K562 (cell line): ENCODE measurements around the gene TBC1D16. TPM values are rescaled to one million over a fixed set of nuclear protein-coding genes. Genes with fewer than 3 reads are reported as not detected.

Experiments used
- GABPB2 ChIP-seq: fragments of 250-450 bp; sonication (Bioruptor Pico); conservative IDR thresholded peaks from 2 replicates; pipeline ENCODE4 v1.5.1; 2021; ENCODE audit warnings: mild to moderate bottlenecking
- GTF2E2 ChIP-seq: fragments of 200-800 bp; sonication (Bioruptor generic); IDR thresholded peaks from 2 replicates; pipeline ENCODE4 v1.6.1; 2016; ENCODE audit warnings: missing genetic modification characterization, missing compliant biosample characterization
- SNIP1 ChIP-seq: fragments of 450-650 bp; IDR thresholded peaks from 2 replicates; pipeline ENCODE4 v1.7.1; 2017; ENCODE audit warnings: low read depth, mild to moderate bottlenecking
- TCF15 ChIP-seq: fragments of 250-450 bp; sonication (Bioruptor Pico); IDR thresholded peaks from 2 replicates; pipeline ENCODE4 v1.8.0; 2022; ENCODE audit warnings: moderate library complexity, mild to moderate bottlenecking, inconsistent platforms
- polyA plus RNA-seq, 8 experiments: library from polyadenylated mRNA; depleted of rRNA in 4 of 8; stranded (reverse) in 5 of 8; unstranded in 3 of 8; fragments of >200 nt; fragmentation: Nextera tagmentation in 2 of 8; fragmentation: Illumina TruSeq in 1 of 8; extraction: Ambion mirVana in 2 of 8; extraction: Trizol in 1 of 8; gene quantifications; 2 replicates each; pipeline versions ENCODE4 v1.2.1 to v1.2.3, GENCODE V29; 2011 to 2014; ENCODE audit warnings: inconsistent platforms in 1 of 8, missing spikeins in 1 of 8
- total RNA-seq, 7 experiments: library from RNA; depleted of rRNA in 6 of 7; stranded (reverse); fragments of >200 nt in 6 of 7; fragmentation: Illumina TruSeq in 2 of 7; extraction: Trizol in 2 of 7; gene quantifications; 2 replicates each; pipeline versions ENCODE4 v1.2.1 to v1.2.3, GENCODE V29; 2011 to 2021; ENCODE audit warnings: low replicate concordance in 1 of 7

Gene TBC1D16
- total and polyA plus RNA-seq, 9 of the 15 experiments (the other 6 are each of a cell fraction or from before 2014, with no cell fraction given) = 0.01 to 0.20 (median 0.03) TPM; not detected in 1

GRCh38 chr17:79883202-79883601 is 152.5 kb downstream of the TBC1D16 start (continued):
- TF ChIP-seq TCF15 (no peak), SNIP1 (no peak), GTF2E2 (no peak), GABPB2 (CRISPR knock-in tag) (no peak)

Other genes with a start within 250 kb of the TBC1D16 start
Only the 7 nearest of the 9 such genes appear.
- gene CBX4, start 196.4 kb downstream of the TBC1D16 start, total RNA-seq (2014; rRNA removed) = 42.3 and 42.4 TPM in 2 replicates
- 4.4 and 4.7 TPM in 2 replicates for gene CBX4, start 196.4 kb downstream of the TBC1D16 start, total RNA-seq (2014; rRNA removed; fragmentation: Illumina TruSeq; extraction: Trizol)
- gene CBX4, start 196.4 kb downstream of the TBC1D16 start, total RNA-seq (2015; rRNA removed; fragmentation: Illumina TruSeq; extraction: Trizol) = 13.5 and 14.7 TPM in 2 replicates
- 48.5 and 50.5 TPM in 2 replicates for gene CBX4, start 196.4 kb downstream of the TBC1D16 start, total RNA-seq (2021)
- gene CBX4, start 196.4 kb downstream of the TBC1D16 start, polyA plus RNA-seq (2011; rRNA removed) = 7.8 and 13.5 TPM in 2 replicates
- gene CBX4, start 196.4 kb downstream of the TBC1D16 start, polyA plus RNA-seq (2014; fragmentation: Illumina TruSeq; extraction: Trizol) = 10.0 and 16.4 TPM in 2 replicates
- 1 to 10 TPM in 1 of 2 experiments, under 1 TPM in 1; 0.98 to 1.1 TPM for gene CBX4, start 196.4 kb downstream of the TBC1D16 start, polyA plus RNA-seq (2014; fragmentation: Nextera tagmentation; extraction: Ambion mirVana)
- gene CBX4, start 196.4 kb downstream of the TBC1D16 start, polyA plus RNA-seq (2014; rRNA removed) = 34.8 and 40.7 TPM in 2 replicates
- gene CCDC40, start 770 bp upstream of the TBC1D16 start, total RNA-seq (2014; rRNA removed) = not detected in 2 replicates
- gene CCDC40, start 770 bp upstream of the TBC1D16 start, total RNA-seq (2014; rRNA removed; fragmentation: Illumina TruSeq; extraction: Trizol) = not detected in 2 replicates
- not detected in 2 replicates for gene CCDC40, start 770 bp upstream of the TBC1D16 start, total RNA-seq (2015; rRNA removed; fragmentation: Illumina TruSeq; extraction: Trizol)
- gene CCDC40, start 770 bp upstream of the TBC1D16 start, total RNA-seq (2021) = 0.33 TPM in 1 of 2 replicates, not detected in the other
- gene CCDC40, start 770 bp upstream of the TBC1D16 start, polyA plus RNA-seq (2011; rRNA removed) = 0.07 TPM in 1 of 2 replicates, not detected in the other
- not detected in 2 replicates for gene CCDC40, start 770 bp upstream of the TBC1D16 start, polyA plus RNA-seq (2014; fragmentation: Illumina TruSeq; extraction: Trizol)
- not detected for gene CCDC40, start 770 bp upstream of the TBC1D16 start, polyA plus RNA-seq (2014; fragmentation: Nextera tagmentation; extraction: Ambion mirVana)
- gene CCDC40, start 770 bp upstream of the TBC1D16 start, polyA plus RNA-seq (2014; rRNA removed) = not detected in 2 replicates
- gene GAA, start 65.7 kb upstream of the TBC1D16 start, total RNA-seq (2014; rRNA removed) = 6.1 and 6.4 TPM in 2 replicates
- gene GAA, start 65.7 kb upstream of the TBC1D16 start, total RNA-seq (2014; rRNA removed; fragmentation: Illumina TruSeq; extraction: Trizol) = 1.1 and 1.2 TPM in 2 replicates
- 1.0 and 1.5 TPM in 2 replicates for gene GAA, start 65.7 kb upstream of the TBC1D16 start, total RNA-seq (2015; rRNA removed; fragmentation: Illumina TruSeq; extraction: Trizol)
- 3.8 and 4.0 TPM in 2 replicates for gene GAA, start 65.7 kb upstream of the TBC1D16 start, total RNA-seq (2021)
- gene GAA, start 65.7 kb upstream of the TBC1D16 start, polyA plus RNA-seq (2011; rRNA removed) = 1.7 and 2.6 TPM in 2 replicates
- 1.9 TPM in 2 replicates for gene GAA, start 65.7 kb upstream of the TBC1D16 start, polyA plus RNA-seq (2014; fragmentation: Illumina TruSeq; extraction: Trizol)
- gene GAA, start 65.7 kb upstream of the TBC1D16 start, polyA plus RNA-seq (2014; fragmentation: Nextera tagmentation; extraction: Ambion mirVana) = under 1 TPM; 0.15 to 0.87 TPM
- 5.8 and 6.0 TPM in 2 replicates for gene GAA, start 65.7 kb upstream of the TBC1D16 start, polyA plus RNA-seq (2014; rRNA removed)
- gene EIF4A3, start 111.3 kb upstream of the TBC1D16 start, total RNA-seq (2014; rRNA removed) = 121 and 124 TPM in 2 replicates
- 147 and 157 TPM in 2 replicates for gene EIF4A3, start 111.3 kb upstream of the TBC1D16 start, total RNA-seq (2014; rRNA removed; fragmentation: Illumina TruSeq; extraction: Trizol)
- 126 and 130 TPM in 2 replicates for gene EIF4A3, start 111.3 kb upstream of the TBC1D16 start, total RNA-seq (2015; rRNA removed; fragmentation: Illumina TruSeq; extraction: Trizol)
- gene EIF4A3, start 111.3 kb upstream of the TBC1D16 start, total RNA-seq (2021) = 133 and 139 TPM in 2 replicates
- gene EIF4A3, start 111.3 kb upstream of the TBC1D16 start, polyA plus RNA-seq (2011; rRNA removed) = 128 and 171 TPM in 2 replicates
- gene EIF4A3, start 111.3 kb upstream of the TBC1D16 start, polyA plus RNA-seq (2014; fragmentation: Illumina TruSeq; extraction: Trizol) = 127 and 131 TPM in 2 replicates
- 10 to 100 TPM; 62.7 to 67.0 TPM for gene EIF4A3, start 111.3 kb upstream of the TBC1D16 start, polyA plus RNA-seq (2014; fragmentation: Nextera tagmentation; extraction: Ambion mirVana)
- 103 and 134 TPM in 2 replicates for gene EIF4A3, start 111.3 kb upstream of the TBC1D16 start, polyA plus RNA-seq (2014; rRNA removed)
- not detected in 2 replicates for gene CARD14, start 134.2 kb upstream of the TBC1D16 start, total RNA-seq (2014; rRNA removed)
- gene CARD14, start 134.2 kb upstream of the TBC1D16 start, total RNA-seq (2014; rRNA removed; fragmentation: Illumina TruSeq; extraction: Trizol) = not detected in 2 replicates
- not detected in 2 replicates for gene CARD14, start 134.2 kb upstream of the TBC1D16 start, total RNA-seq (2015; rRNA removed; fragmentation: Illumina TruSeq; extraction: Trizol)
- gene CARD14, start 134.2 kb upstream of the TBC1D16 start, total RNA-seq (2021) = not detected in 2 replicates
- not detected in 2 replicates for gene CARD14, start 134.2 kb upstream of the TBC1D16 start, polyA plus RNA-seq (2011; rRNA removed)
- not detected in 2 replicates for gene CARD14, start 134.2 kb upstream of the TBC1D16 start, polyA plus RNA-seq (2014; fragmentation: Illumina TruSeq; extraction: Trizol)
- gene CARD14, start 134.2 kb upstream of the TBC1D16 start, polyA plus RNA-seq (2014; fragmentation: Nextera tagmentation; extraction: Ambion mirVana) = not detected
- gene CARD14, start 134.2 kb upstream of the TBC1D16 start, polyA plus RNA-seq (2014; rRNA removed) = not detected in 2 replicates
- 5.1 and 7.3 TPM in 2 replicates for gene SGSH, start 184.5 kb upstream of the TBC1D16 start, total RNA-seq (2014; rRNA removed)
- 2.5 and 2.6 TPM in 2 replicates for gene SGSH, start 184.5 kb upstream of the TBC1D16 start, total RNA-seq (2014; rRNA removed; fragmentation: Illumina TruSeq; extraction: Trizol)
- 4.6 and 4.9 TPM in 2 replicates for gene SGSH, start 184.5 kb upstream of the TBC1D16 start, total RNA-seq (2015; rRNA removed; fragmentation: Illumina TruSeq; extraction: Trizol)
- 11.8 and 15.7 TPM in 2 replicates for gene SGSH, start 184.5 kb upstream of the TBC1D16 start, total RNA-seq (2021)
- 2.5 and 4.8 TPM in 2 replicates for gene SGSH, start 184.5 kb upstream of the TBC1D16 start, polyA plus RNA-seq (2011; rRNA removed)
- gene SGSH, start 184.5 kb upstream of the TBC1D16 start, polyA plus RNA-seq (2014; fragmentation: Illumina TruSeq; extraction: Trizol) = 6.3 and 11.2 TPM in 2 replicates
- under 1 TPM; 0.25 to 0.31 TPM for gene SGSH, start 184.5 kb upstream of the TBC1D16 start, polyA plus RNA-seq (2014; fragmentation: Nextera tagmentation; extraction: Ambion mirVana)
- gene SGSH, start 184.5 kb upstream of the TBC1D16 start, polyA plus RNA-seq (2014; rRNA removed) = 8.2 and 9.8 TPM in 2 replicates
- 1.5 and 3.4 TPM in 2 replicates for gene SLC26A11, start 184.6 kb upstream of the TBC1D16 start, total RNA-seq (2014; rRNA removed)
- 0.38 and 0.91 TPM in 2 replicates for gene SLC26A11, start 184.6 kb upstream of the TBC1D16 start, total RNA-seq (2014; rRNA removed; fragmentation: Illumina TruSeq; extraction: Trizol)
- gene SLC26A11, start 184.6 kb upstream of the TBC1D16 start, total RNA-seq (2015; rRNA removed; fragmentation: Illumina TruSeq; extraction: Trizol) = 1.0 and 1.4 TPM in 2 replicates
- 3.1 and 4.0 TPM in 2 replicates for gene SLC26A11, start 184.6 kb upstream of the TBC1D16 start, total RNA-seq (2021)
- gene SLC26A11, start 184.6 kb upstream of the TBC1D16 start, polyA plus RNA-seq (2011; rRNA removed) = 0.52 and 0.53 TPM in 2 replicates
- 1.4 and 1.9 TPM in 2 replicates for gene SLC26A11, start 184.6 kb upstream of the TBC1D16 start, polyA plus RNA-seq (2014; fragmentation: Illumina TruSeq; extraction: Trizol)
- under 1 TPM in 1 of 2 experiments, not detected in 1; 0.06 TPM for gene SLC26A11, start 184.6 kb upstream of the TBC1D16 start, polyA plus RNA-seq (2014; fragmentation: Nextera tagmentation; extraction: Ambion mirVana)
- gene SLC26A11, start 184.6 kb upstream of the TBC1D16 start, polyA plus RNA-seq (2014; rRNA removed) = 2.8 and 4.2 TPM in 2 replicates